ENCODE measurements around the gene PROZ.

DNA sequence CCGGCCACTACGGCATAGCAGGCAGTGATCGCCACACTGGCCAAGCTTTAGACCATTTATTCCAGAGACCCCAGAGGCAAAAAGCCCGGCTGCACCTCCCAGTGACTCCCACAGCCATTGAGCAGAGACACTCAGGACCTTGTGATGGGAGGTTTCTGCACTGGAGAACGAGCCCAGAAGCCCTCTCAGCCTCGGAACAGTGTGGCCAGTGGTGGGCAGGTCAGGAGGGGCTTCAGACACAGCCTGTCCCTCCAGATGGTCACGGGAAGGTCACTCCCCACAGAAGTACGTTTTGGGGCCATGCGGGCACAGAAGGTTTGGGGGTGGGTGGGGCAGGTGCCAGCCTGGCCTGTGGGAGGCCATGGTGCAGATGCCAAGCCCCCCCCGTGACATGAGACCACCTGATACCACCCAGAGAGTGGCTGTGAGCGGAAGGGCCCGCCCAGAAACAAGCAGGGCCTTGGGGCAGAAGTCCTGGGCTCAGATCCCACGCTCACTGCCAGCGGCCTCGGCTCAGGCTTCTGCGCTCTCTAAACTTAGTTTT lies 36.4 kb upstream of the PROZ start:
- TF ChIP-seq, protein P1, sequence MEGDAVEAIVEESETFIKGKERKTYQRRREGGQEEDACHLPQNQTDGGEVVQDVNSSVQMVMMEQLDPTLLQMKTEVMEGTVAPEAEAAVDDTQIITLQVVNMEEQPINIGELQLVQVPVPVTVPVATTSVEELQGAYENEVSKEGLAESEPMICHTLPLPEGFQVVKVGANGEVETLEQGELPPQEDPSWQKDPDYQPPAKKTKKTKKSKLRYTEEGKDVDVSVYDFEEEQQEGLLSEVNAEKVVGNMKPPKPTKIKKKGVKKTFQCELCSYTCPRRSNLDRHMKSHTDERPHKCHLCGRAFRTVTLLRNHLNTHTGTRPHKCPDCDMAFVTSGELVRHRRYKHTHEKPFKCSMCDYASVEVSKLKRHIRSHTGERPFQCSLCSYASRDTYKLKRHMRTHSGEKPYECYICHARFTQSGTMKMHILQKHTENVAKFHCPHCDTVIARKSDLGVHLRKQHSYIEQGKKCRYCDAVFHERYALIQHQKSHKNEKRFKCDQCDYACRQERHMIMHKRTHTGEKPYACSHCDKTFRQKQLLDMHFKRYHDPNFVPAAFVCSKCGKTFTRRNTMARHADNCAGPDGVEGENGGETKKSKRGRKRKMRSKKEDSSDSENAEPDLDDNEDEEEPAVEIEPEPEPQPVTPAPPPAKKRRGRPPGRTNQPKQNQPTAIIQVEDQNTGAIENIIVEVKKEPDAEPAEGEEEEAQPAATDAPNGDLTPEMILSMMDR (IDR thresholded peaks at IDR 0.05; ENCODE audit: insufficient read depth, low read length, poor library complexity, severe bottlenecking): no peak
- TF ChIP-seq EZH2phosphoT487 (conservative IDR thresholded peaks at IDR 0.05; ENCODE audit: low read length): no peak
